ENCODE results near the gene TPRN.

GRCh38 chr9:137224830-137225694 is 24.5 kb upstream of the TPRN start, which contains the start of gene CYSRT1:
- TF ChIP-seq CTCF (IDR thresholded peaks at IDR 0.05): no peak
- no peak for TF ChIP-seq EZH2phosphoT487 (IDR thresholded peaks at IDR 0.05)
- TF ChIP-seq EZH2 (IDR thresholded peaks at IDR 0.05): no peak

Measured in neural progenitor cell (in vitro differentiated cells).